ENCODE results near the gene CRX. TPM values are rescaled to one million over a fixed set of nuclear protein-coding genes. Genes with fewer than 3 reads are reported as not detected.

CRX gene
- total and polyA plus RNA-seq, 2 donors (not counting 1 experiment from before 2014, with no cell fraction given): not detected

GRCh38 chr19:47881757-47882156, 60.0 kb downstream of the CRX start:
- Histone ChIP-seq H3K4me1 (ENCODE audit: control insufficient read depth in 2 of 2, insufficient read depth in 2 of 2, low read length in 2 of 2) (no peaks in the 10 kb centered on the region), H3K9ac (ENCODE audit: low read length) (no peak overlapping the region), H3K36me3 (replicated peaks in 1 of 2; ENCODE audit: control extremely low read depth in 1 of 2, control insufficient read depth in 1 of 2, extremely low read depth in 1 of 2, insufficient read depth in 2 of 2, low read length in 1 of 2) (no peaks in the 10 kb centered on the region), H4K20me1 (ENCODE audit: control insufficient read depth, insufficient read depth, low read length, poor library complexity, severe bottlenecking) (no peaks in the 10 kb centered on the region), H3K4me2 (replicated peaks; ENCODE audit: low read depth, low read length, poor library complexity, severe bottlenecking) (no peak overlapping the region), H3K79me2 (ENCODE audit: control insufficient read depth, insufficient read depth, low read length) (no peaks in the 10 kb centered on the region), H3K27ac (ENCODE audit: low read length in 2 of 2) (no peak overlapping the region), H3K4me3 (ENCODE audit: control extremely low read depth in 1 of 5, extremely low read depth in 1 of 5, insufficient read depth in 1 of 5, low read depth in 2 of 5, low read length in 4 of 5) (no peak overlapping the region), H2AFZ (ENCODE audit: insufficient read depth, low read depth, low read length, poor library complexity, severe bottlenecking) (no peak overlapping the region), H3K9me3 (ENCODE audit: control extremely low read depth in 1 of 3, control insufficient read depth in 2 of 3, insufficient read depth in 1 of 3, low read length in 2 of 3) (peaks cover 0 to 5% (median 0%) of the 10 kb centered on the region in 3 donors), H3K27me3 (replicated peaks in 1 of 4; ENCODE audit: control extremely low read depth in 1 of 4, control insufficient read depth in 3 of 4, insufficient read depth in 4 of 4, low read length in 3 of 4) (peaks cover 0 to 5% (median 2%) of the 10 kb centered on the region in 4 experiments)
- H3K9me3 Mint-ChIP-seq (ENCODE audit: insufficient read depth): peaks cover 2% of the 10 kb centered on the region
- POLR2A ChIA-PET: no interaction called here
- DNase-seq (no peak), ATAC-seq (ENCODE audit: low read depth) (no peak)
- intact Hi-C loops (cut with micrococcal nuclease): no loop called here
- H3K27me3 Mint-ChIP-seq: peaks cover 7% of the 10 kb centered on the region
- no peak for TF ChIP-seq EZH2 (IDR thresholded peaks at IDR 0.05; ENCODE audit: borderline replicate concordance, insufficient read depth, low read depth, low read length, poor library complexity, severe bottlenecking)
- no peak for TF ChIP-seq CTCF (IDR thresholded peaks at IDR 0.05)
- no peak overlapping the region for H3K27ac Mint-ChIP-seq
- CTCF ChIA-PET: no interaction called here
- no peak overlapping the region for H3K4me3 Mint-ChIP-seq
- 73% methylated on average over 4 of the region's 5 CpGs for WGBS (ENCODE audit: insufficient coverage)
- no peaks in the 10 kb centered on the region for H3K4me1 Mint-ChIP-seq

DNA sequence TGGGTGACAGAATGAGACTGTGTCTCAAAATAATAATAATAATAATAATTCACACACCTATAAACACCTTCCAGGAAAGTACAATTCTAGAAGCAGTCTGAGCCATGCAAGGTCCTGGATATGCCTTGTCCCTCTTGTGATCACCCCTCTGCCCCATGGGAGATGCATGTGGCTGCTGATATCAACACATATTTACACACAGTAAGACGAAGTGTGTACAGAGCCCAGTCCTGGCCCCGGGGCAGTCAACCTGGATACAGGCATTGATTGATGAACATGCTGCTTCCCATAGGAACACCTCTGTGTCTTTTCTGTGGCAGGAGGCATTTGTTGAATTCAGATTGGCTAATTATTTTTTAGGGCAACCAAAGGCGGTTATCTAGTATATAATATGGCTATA, 61.2 kb downstream of the CRX start:
- Histone ChIP-seq H3K27ac (ENCODE audit: low read length in 2 of 2) (no peak overlapping the region), H3K36me3 (replicated peaks in 1 of 2; ENCODE audit: control extremely low read depth in 1 of 2, control insufficient read depth in 1 of 2, extremely low read depth in 1 of 2, insufficient read depth in 2 of 2, low read length in 1 of 2) (no peaks in the 10 kb centered on the region), H3K27me3 (replicated peaks in 1 of 4; ENCODE audit: control extremely low read depth in 1 of 4, control insufficient read depth in 3 of 4, insufficient read depth in 4 of 4, low read length in 3 of 4) (peaks cover 0 to 5% (median 2%) of the 10 kb centered on the region in 4 experiments), H2AFZ (ENCODE audit: insufficient read depth, low read depth, low read length, poor library complexity, severe bottlenecking) (no peak overlapping the region), H3K79me2 (ENCODE audit: control insufficient read depth, insufficient read depth, low read length) (no peaks in the 10 kb centered on the region), H3K4me2 (replicated peaks; ENCODE audit: low read depth, low read length, poor library complexity, severe bottlenecking) (no peak overlapping the region), H3K9ac (ENCODE audit: low read length) (no peak overlapping the region), H3K4me3 (ENCODE audit: control extremely low read depth in 1 of 5, extremely low read depth in 1 of 5, insufficient read depth in 1 of 5, low read depth in 2 of 5, low read length in 4 of 5) (no peak overlapping the region), H4K20me1 (ENCODE audit: control insufficient read depth, insufficient read depth, low read length, poor library complexity, severe bottlenecking) (no peaks in the 10 kb centered on the region), H3K9me3 (ENCODE audit: control extremely low read depth in 1 of 3, control insufficient read depth in 2 of 3, insufficient read depth in 1 of 3, low read length in 2 of 3) (peaks cover 0 to 5% (median 0%) of the 10 kb centered on the region in 3 donors), H3K4me1 (ENCODE audit: control insufficient read depth in 2 of 2, insufficient read depth in 2 of 2, low read length in 2 of 2) (no peaks in the 10 kb centered on the region)
- Mint-ChIP-seq H3K27me3 (peaks cover 8% of the 10 kb centered on the region), H3K4me3 (no peak overlapping the region), H3K9me3 (ENCODE audit: insufficient read depth) (peaks cover 2% of the 10 kb centered on the region), H3K27ac (no peak overlapping the region), H3K4me1 (no peaks in the 10 kb centered on the region)
- ChIA-PET POLR2A (no interaction called here), CTCF (no interaction called here)
- intact Hi-C loops (cut with micrococcal nuclease): no loop called here
- ATAC-seq (ENCODE audit: low read depth): no peak
- WGBS (ENCODE audit: insufficient coverage): no CpG with 5 or more reads among the region's 3 CpGs
- no peak for TF ChIP-seq EZH2 (IDR thresholded peaks at IDR 0.05; ENCODE audit: borderline replicate concordance, insufficient read depth, low read depth, low read length, poor library complexity, severe bottlenecking)
- TF ChIP-seq CTCF (IDR thresholded peaks at IDR 0.05): no peak
- DNase-seq: no peak

Measured in B cell (primary cell).